GM19025 (cell line): ENCODE measurements around the gene CFAP91.
"Not testable (repeated sequence)": the region's sequence is repeated elsewhere in the genome, so short reads cannot be mapped to it uniquely, and the experiment has no call there.

Source experiments
- ATAC-seq: cut with Tn5 transposase; IDR thresholded peaks from one replicate; pipeline ENCODE4 v1.9.1; 2021; ENCODE audit warnings: mild to moderate bottlenecking, low read depth, moderate library complexity; ENCODE audit not compliant: unreplicated experiment

The CFAP91 gene

DNA sequence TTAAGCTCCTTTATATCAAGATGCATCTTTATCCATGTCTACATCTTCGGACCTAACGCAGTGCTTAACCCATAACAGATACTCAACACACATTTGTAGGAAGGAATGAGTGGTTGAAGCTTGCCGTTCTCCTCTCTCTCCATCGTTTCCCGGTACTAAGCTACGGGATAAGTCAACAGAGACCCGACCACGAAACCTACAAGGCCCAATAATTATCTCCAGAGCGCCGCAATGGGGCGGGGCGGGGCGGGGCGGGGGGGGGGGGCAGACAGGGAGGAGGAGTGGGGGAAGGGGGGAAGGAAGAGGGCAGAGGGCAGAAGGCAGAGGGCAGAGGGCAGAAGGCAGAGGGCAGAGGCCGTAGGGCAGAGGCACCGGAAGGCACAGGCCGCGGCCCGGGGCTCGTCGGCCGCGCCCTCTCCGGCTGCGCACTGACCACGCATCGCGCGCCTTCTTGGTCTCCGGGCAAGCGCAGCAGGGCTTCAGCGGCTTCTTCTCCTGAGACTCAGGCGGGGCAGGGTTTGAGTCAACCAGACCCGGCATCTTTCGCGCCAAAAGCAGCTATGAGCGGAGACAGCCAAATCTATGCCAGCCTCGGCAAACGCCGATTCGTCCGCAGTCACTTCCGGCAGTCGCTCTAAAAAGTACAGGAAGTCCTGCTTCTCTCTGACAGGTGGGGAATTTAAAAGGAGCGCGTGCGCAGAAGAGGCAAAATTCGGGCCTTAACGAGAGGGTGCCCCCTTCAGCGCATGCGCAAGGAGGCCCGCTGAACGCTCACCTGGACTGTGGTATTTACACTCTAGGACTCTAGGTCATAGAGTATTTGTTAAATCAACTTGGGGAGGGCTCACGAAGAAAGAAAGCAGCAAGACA lies 25.8 kb upstream of the CFAP91 start, which contains the start of gene COX17:
TSS of gene COX17 (minus strand) at position 636 of the 870 bp plus-strand sequence. CDS start at position 540, 96 bp downstream.
- ATAC-seq: peak; percentile 86

DNA sequence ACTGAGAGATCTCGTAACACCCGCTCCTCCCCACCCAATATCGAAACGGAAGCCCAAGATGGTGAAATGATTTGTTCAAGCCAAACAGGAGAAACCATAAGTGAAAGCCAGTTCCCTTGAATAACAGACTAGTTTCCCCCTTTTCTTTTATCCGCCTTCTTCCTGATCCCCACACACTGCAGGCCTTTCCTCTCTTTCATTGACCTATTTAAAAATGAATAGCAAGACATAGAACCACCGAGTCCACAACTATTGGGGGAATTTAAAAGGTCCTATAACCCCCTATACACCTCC lies 25.2 kb upstream of the CFAP91 start:
- ATAC-seq: no peak

DNA sequence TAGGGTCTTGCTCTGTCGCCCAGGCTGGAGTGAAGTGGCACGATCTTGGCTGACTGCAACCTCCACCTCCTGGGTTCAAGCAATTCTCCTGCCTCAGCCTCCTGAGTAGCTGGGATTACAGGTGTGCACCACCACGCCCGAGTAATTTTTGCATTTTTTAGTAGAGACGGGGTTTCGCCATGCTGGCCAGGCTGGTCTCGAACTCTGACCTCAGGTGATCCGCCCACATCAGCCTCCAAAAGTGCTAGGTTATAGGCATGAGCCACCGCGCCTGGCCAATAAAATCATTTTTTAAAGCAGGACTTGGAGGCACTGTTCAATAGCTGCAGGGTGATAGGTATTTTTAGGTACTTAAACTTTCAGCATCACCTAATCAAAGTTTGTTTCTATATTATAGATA lies 24.6 kb upstream of the CFAP91 start:
- not testable (repeated sequence) for ATAC-seq

DNA sequence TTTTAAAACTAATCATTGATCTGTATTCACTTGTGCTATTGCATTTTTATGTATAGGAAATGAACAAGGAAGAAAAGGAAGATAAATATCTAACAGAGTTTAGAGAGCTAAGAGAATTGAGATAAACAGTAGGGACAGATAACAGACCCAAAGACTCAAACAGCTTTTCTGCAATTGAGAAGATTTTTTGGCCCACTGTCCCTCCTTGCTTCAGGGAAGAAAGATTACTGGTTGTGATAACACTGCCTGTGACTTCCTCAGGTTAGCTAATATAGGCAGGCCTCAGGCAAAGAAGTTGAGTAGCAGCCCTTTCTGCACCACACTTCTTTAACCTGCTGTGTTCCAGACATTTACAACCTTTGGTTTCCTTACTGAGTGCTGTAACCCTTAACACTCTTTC lies 22.9 kb upstream of the CFAP91 start:
- no peak for ATAC-seq

DNA sequence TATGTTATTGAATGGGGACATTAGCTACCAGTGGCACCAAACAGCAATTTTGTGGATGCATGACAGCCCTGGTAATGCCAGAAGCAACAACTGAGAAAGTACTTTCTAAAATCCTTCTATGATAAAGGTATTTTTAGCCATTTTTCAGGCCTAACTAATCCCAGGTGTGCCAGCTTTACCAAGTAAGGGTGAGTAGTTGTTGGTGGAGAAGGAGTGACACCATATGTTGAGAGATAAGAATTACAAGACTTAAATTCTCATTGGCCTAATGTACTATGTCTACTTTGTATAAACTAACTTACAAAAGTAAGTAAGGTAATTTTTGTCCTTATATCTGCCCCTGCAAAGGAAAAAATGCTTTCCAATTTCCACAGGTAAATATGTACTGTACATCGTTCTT lies 21.5 kb upstream of the CFAP91 start:
- ATAC-seq: no peak

DNA sequence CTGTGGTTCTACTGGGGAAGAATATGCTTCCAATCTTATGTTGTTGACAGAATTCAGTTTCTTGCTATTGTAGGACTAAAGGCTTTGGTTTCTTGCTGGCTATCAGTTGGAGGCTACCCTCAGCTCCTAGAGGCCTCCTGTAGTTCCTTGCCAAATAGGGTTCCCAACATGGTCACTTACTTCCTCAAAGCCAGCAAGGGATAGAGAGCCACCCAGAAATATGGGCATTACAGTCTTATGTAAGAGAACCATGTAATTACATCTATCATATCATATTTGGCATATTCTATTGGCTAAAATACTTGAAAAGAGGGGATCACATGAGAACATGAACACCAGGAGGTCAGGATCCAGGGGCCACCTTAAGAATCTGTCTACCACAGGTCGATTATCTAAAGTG lies 19.4 kb upstream of the CFAP91 start:
- ATAC-seq: no peak

DNA sequence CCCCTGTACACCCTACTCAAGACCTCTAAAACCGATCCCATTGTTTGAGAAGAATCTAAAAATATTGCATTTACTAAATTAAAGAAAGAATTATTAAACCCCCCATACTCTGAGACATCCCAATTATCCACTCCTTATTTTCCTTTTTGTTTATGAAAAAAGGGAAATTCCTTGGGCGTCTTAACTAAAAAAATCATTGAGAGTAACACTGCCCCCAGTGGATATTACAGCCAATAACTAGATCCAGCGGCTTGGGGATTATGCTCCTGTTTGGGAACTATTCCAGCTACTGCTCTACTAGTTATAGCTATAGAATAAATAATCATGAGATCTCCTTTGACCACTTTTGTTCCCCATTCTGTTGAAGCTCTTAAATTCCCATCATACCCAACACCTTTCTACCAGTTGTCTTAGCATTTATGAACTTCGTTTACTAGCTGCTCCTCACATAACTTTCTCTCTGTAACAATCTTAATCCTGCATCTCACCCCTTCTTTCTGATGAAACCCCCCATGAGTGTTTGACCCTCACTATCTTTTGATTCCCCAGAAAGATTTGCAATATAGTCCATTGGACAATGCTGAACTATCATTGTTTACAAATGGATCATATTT lies 12.7 kb upstream of the CFAP91 start:
- no peak for ATAC-seq

DNA sequence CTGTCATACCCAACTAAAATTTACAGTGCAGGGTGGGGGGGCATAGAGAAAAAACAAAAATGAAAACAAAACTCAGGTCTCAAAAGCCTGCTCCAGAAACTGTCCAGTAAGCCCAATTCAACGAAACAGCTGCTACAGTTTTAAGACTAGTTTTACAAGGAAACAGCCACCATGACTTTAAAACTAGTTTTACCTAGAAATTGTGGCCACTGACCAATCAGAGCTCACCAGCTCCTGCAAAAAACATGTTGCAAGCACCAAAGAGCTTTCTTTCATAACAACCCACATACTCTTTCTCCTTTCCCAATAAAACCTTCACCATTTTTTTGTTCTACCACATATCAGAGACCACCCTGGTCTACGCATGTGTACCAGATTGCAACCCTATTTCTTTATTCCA lies 7.3 kb upstream of the CFAP91 start:
- ATAC-seq: no peak

DNA sequence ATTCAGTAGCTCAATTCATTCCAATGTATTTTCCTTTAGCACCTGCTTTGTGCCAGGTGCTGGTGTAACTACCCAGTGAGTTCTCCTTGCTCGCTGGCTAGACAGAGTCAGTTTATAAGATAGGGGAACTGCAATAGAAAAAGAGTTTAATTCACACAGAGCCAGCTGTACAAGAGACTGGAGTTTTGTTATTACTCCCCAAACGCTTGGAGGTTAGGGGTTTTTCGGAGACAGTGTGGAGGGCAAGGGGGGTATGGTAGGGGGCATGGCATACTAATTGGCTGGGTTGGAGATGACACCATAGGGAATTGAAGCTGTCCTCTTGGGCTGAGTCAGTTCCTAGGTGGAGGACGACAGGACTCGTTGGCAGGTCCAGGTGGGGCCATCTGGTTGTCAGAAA lies 5.4 kb upstream of the CFAP91 start:
- ATAC-seq: peak; percentile 43

DNA sequence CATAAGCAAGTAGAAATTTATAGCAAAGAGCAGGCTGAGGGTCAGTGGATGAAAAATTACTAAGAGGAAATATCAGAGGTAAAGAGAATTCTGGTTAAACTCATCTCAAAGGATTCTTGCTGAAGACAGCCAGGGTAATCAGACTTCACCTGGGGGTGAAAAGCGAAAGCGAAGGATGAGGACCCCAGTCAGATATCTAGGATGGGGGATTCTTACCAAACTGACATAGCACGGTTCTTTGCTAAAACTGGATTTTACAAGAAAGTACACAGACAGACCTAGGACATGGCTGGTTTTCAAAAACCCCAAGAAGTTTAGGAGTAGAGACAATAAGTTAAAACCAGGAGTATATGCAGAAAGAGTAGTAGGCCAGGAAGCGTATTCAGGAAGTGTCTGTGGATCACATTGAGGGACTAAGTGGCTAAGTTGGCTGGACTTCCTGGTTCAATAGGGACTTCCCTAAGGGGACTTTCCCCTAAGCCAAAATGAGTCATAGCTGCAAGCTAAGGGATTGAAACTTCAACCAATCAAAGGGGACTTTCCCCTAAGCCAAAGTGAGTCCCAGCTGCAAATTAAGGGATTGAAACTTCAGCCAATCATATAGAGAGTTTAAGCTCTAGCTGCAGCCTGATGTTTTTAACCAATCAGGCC lies 2.4 kb upstream of the CFAP91 start:
- ATAC-seq: peak; percentile 36

DNA sequence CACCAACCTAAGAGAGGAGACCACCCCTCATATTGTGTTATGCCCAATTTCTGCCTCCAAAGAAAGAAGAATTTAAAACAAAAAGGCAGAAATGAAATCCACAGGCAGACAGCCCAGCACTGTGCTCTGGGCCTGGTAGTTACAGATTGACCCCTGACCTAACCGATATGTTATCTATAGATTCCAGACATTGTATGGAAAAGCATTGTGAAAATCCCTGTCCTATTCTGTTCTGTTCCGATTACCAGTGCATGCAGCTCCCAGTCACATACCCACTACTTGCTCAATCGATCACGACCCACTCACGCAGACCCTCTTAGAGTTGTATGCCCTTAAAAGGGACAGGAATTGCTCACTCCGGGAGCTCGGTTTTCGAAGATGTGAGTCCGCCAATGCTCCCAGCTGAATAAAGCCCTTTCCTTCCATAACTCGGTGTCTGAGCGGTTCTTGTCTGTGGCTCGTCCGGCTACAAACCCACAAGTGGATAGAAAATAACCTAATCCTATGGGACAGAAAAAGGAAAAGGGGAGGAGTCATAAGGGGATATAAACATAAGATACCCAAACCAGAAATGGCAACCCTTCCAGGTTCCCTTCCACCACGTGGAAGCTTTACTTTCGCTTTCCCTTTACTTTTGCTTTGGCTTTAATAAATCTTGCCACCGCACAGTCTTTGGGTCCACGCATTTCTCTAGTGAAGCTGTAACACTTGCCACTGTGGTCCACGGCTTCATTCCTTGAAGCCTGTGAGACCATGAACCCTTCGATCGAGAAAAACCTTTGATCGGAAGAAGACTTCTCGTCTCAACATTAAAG lies 1.7 kb upstream of the CFAP91 start:
- peak; percentile 11 for ATAC-seq

DNA sequence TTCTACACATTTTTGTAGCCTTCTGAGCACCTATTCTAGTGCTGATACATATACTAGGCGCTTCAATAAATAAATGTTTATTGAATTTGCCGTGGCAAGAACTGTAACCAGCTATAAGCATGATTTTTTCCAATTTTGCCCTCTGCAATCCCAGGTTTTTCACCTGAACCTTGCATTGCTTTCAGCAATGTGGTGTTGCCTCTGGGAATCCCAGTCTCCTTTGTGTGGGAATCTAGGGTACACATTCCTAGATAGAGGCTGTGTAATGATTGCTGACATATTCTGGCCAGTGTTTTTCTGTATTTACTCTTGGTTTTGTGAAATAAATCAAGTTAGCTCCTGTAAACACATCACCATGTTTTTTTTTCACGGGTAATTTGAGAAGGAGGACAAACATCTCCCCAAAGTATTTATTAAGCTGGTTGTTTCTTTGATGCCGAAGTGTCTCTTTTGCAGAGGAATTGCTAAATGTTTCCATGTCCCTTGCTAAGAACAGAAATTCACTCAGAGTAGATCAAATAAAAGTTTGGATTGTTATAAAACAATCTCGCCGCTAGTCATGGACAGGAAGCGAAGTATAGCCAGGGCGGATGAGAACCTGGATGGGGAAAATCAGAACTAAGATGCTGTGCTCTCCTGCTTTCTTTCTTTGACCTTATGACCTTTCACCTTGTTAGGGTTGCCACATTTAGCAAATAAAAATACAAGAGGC lies 1.2 kb downstream of the CFAP91 start:
- ATAC-seq: no peak

DNA sequence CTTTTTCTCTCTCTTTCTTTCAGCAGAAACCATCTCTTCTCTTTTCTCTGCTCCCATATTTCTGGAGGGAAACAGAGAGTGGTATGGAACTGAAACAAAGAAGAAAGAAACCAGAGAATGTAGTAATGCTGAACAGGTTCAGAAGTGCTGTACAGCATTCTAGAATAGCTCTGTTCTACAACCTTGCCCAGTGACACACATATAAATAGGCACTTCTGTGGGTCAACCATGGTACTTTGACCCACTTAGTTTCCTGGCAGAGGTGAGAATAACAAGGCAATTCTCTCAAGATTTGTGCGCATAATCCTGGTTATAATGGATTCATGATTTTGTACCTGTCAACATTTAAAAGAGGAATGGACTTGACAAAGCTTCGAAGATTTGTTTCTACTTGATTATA lies 12.3 kb downstream of the CFAP91 start:
- no peak for ATAC-seq

DNA sequence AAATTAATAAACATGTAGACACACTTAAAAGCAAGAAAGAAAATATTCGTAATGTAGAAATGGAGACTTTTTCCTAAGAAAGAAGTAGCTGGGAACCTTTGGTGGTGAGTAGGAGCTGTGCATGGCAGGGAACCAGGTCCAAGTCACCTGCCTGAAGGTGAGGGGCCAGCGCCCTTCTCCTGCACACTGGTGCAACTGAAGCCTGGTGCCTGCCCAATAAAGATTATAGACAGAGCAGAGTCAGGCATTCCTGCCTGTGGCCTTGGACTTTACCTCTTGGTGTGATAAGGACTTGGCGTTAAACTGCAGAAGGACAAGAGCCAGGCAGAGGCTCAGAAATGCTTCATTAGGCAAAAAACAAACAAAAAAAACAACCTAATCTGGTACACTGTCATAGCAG lies 14.2 kb downstream of the CFAP91 start:
- no peak for ATAC-seq

DNA sequence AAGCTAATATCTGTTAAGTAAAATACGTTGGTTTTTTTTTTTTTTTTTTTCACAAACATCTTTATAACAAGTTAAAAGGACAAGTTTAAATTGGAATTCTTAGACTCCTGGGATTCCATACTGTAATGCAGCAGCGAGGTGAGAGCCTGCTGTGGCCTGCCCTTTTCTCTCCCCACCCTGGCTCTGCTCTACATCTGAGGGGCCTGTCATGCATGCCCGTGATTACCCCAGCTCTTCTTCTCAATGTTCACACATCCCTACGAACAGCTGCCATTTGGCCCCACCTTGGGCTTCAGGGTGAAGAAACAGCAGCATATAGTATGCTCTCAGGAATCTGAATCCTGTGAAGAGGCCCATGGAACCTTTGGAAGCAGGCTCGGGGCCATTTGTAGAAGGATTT lies 14.7 kb downstream of the CFAP91 start:
- ATAC-seq: no peak

DNA sequence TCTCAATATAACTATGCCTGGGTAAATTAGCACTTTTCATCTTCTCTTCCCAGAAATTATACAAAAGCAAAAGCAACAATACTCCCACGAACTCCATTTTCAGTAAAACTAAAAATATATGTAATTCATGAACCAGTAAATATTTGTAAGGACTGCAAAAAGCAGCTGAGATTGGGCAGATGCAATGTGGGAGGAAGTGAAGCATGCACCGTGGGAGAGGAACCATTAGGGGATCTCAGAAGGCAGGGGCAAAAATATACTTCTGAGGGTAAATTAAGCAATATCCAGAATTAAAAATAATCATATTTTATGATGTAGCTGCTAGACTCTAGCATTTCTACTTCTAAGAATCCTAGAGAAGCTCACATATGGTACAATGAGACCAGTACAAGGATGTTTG lies 20.2 kb downstream of the CFAP91 start:
- ATAC-seq: no peak

DNA sequence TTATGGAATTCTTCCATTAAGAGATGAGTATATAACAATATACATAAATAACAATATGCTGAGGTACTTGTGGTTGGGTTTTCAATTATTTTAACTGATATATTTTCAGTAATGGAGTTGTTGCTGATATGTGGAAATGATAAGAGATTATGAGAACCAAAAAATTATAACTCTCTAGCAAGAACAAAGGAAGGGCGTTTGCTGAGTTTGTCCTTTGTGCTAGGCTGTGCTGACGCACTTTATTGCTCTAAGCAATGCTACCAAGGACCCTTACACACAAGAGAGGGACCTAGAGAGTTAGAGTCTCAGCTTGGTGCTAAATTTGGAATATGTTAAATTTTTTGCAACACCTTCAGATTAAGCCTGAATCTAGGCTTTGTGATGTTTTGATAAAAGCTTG lies 24.1 kb downstream of the CFAP91 start:
- no peak for ATAC-seq

DNA sequence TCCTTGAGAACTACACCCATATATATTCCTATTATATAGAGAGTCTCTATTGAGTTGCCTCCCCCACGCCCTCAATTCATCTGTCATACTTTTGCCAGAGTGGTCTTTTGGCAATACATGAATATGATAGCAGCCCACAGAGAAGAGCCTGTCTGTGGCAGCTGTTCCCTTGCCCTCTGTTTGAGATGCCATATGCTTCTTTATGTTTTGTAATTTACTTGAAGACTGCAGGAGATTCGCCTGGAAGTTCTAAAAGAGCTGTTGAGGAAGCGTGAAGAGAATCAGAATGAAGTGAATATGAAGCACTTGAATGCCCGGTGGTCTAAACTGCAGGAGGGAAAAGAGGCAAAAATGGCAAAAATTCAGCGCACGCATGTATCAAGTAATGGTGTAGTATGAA lies 27.2 kb downstream of the CFAP91 start:
- no peak for ATAC-seq

DNA sequence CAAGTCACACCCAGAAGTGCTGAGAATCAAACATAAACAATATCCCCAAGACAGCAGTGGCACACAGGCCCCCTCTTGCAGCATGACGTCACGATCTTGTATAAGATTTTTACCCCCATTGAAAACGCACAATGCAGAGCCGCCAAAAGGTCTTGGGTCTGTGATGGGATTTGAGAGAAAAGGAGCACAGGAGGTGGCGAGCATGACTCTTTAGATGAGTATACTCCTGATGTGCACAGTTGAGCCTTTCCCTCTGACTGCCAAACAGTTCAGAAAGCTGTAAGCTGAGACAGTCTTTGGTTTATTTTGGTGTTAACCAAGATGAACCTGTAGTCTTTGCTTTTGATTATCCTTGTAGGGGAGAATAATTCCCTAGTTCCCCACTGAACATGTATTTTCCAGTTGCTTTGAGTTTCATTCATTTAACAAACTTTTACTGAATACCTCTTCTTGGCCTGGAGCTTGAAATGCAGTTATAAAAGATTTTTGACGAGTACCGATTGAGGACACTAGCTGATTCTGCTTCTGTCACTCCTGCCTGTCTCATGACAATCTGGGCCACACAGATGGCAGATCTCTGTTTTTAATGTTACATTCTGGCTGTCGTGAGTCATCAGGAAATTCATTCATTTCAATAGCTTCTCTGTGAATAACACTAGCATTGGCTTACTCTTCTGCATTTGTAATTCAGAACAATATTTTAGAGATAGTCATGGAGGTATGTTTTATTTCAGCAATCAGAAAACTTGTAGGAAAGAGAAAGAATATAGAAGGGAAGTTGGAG lies 28.9 kb downstream of the CFAP91 start:
- no peak for ATAC-seq

DNA sequence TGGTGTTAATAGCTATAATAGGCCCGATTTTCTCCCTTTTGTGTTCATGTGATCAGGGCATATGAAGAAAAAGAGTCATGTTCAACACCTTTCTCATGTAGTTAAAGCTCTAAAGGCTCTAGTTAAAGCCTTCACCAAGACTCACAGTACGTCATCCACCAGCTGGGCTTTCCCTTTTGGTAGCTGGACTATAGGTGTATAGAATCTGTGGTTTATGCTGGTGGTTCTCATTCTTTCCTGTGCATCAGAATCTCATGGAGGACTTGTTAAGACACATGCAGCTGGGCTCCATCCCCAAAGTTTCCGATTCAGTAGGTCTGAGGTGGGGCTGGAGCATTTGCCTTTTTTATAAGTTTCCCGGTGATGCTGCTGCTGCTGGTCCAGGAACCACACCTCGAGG lies 31.0 kb downstream of the CFAP91 start:
- no peak for ATAC-seq
